Astrocyte (in vitro differentiated cells and primary cell): ENCODE measurements around the gene AVL9. TPM values are rescaled to one million over a fixed set of nuclear protein-coding genes. Genes with fewer than 3 reads are reported as not detected.
"Not testable (repeated sequence)": the region's sequence is repeated elsewhere in the genome, so short reads cannot be mapped to it uniquely, and the experiment has no call there.

Source experiments
- DNase-seq: peaks from one replicate; pipeline ENCODE4 v3.0.0-alpha.2; 2010; ENCODE audit warnings: low read depth
- FAIRE-seq: peaks from 2 replicates; lab custom pipeline; 2011; peaks lifted over from hg19 to GRCh38; lab: Jason Lieb, UNC
- H2AFZ ChIP-seq: 2 replicates; pipeline ENCODE4 v1.6.0; 2012; ENCODE audit warnings: low read depth, low read length, inconsistent platforms
- H3K27ac ChIP-seq: 2 replicates; pipeline ENCODE4 v1.5.1; 2011; ENCODE audit warnings: low read depth, low read length, inconsistent platforms
- H3K27me3 ChIP-seq: 2 replicates; pipeline ENCODE4 v1.6.0; 2011; ENCODE audit warnings: low read length, inconsistent platforms; ENCODE audit not compliant: insufficient read depth
- H3K36me3 ChIP-seq: 2 replicates; pipeline ENCODE4 v1.5.1; 2011; ENCODE audit warnings: low read length, inconsistent platforms; ENCODE audit not compliant: insufficient read depth
- H3K4me1 ChIP-seq: 2 replicates; pipeline ENCODE4 v1.5.1; 2011; ENCODE audit warnings: low read length, inconsistent platforms; ENCODE audit not compliant: insufficient read depth
- H3K4me2 ChIP-seq: 2 replicates; pipeline ENCODE4 v1.6.0; 2012; ENCODE audit warnings: low read length, inconsistent platforms
- H3K4me3 ChIP-seq: 2 replicates; pipeline ENCODE4 v1.5.1; 2011; ENCODE audit warnings: low read depth, mild to moderate bottlenecking, low read length, inconsistent platforms; ENCODE audit not compliant: insufficient read depth
- H3K79me2 ChIP-seq: 2 replicates; pipeline ENCODE4 v1.6.0; 2012; ENCODE audit warnings: mild to moderate bottlenecking, low read length, inconsistent platforms; ENCODE audit not compliant: insufficient read depth
- H3K9ac ChIP-seq: 2 replicates; pipeline ENCODE4 v1.6.0; 2012; ENCODE audit warnings: mild to moderate bottlenecking, low read length, inconsistent platforms
- H3K9me3 ChIP-seq: 2 replicates; pipeline ENCODE4 v1.5.1; 2012; ENCODE audit warnings: low read depth, mild to moderate bottlenecking, low read length, inconsistent platforms; ENCODE audit not compliant: insufficient read depth
- H4K20me1 ChIP-seq: 2 replicates; pipeline ENCODE4 v1.6.0; 2012; ENCODE audit warnings: low read length, inconsistent platforms; ENCODE audit not compliant: insufficient read depth
- H3K27ac Mint-ChIP-seq: one replicate; pipeline ENCODE4 v1.8.0; 2021; ENCODE audit warnings: mild to moderate bottlenecking, mixed read lengths; ENCODE audit not compliant: unreplicated experiment
- H3K27me3 Mint-ChIP-seq: one replicate; pipeline ENCODE4 v1.8.0; 2021; ENCODE audit warnings: low read depth, mixed read lengths; ENCODE audit not compliant: unreplicated experiment
- H3K36me3 Mint-ChIP-seq: one replicate; pipeline ENCODE4 v1.8.0; 2021; ENCODE audit warnings: low read depth, mixed read lengths; ENCODE audit not compliant: unreplicated experiment
- H3K4me1 Mint-ChIP-seq: one replicate; pipeline ENCODE4 v1.8.0; 2021; ENCODE audit warnings: low read depth, mixed read lengths; ENCODE audit not compliant: unreplicated experiment
- H3K4me3 Mint-ChIP-seq: one replicate; pipeline ENCODE4 v1.8.0; 2021; ENCODE audit warnings: mild to moderate bottlenecking, moderate library complexity, mixed read lengths; ENCODE audit not compliant: unreplicated experiment
- H3K9me3 Mint-ChIP-seq: one replicate; pipeline ENCODE4 v1.8.0; 2021; ENCODE audit warnings: mild to moderate bottlenecking, mixed read lengths; ENCODE audit not compliant: unreplicated experiment
- EZH2 ChIP-seq: IDR thresholded peaks from 2 replicates; pipeline ENCODE4 v1.6.1; 2012; ENCODE audit warnings: mild to moderate bottlenecking, low read length, inconsistent platforms; ENCODE audit not compliant: insufficient read depth
- total RNA-seq: library from RNA; stranded (reverse); gene quantifications from 2 replicates; pipeline ENCODE4 v1.2.1, GENCODE V29; 2021
- TF ChIP-seq, protein P1 (sequence below): IDR thresholded peaks from 2 replicates; pipeline ENCODE4 v1.5.1; 2011; ENCODE audit warnings: low read depth, mild to moderate bottlenecking, inconsistent platforms, low read length, moderate library complexity; ENCODE audit not compliant: insufficient read depth

The AVL9 gene
- total RNA-seq, 1 donor from 2014 or later, result 28.2 TPM

DNA sequence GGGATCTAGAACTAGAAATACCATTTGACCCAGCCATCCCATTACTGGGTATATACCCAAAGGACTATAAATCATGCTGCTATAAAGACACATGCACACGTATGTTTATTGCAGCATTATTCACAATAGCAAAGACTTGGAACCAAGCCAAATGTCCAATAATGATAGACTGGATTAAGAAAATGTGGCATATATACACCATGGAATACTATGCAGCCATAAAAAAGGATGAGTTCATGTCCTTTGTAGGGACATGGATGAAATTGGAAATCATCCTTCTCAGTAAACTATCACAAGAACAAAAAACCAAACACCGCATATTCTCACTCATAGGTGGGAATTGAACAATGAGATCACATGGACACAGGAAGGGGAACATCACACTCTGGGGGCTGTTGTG, 25.3 kb upstream of the AVL9 start:
- not testable (repeated sequence) for H3K27me3 Mint-ChIP-seq, FAIRE-seq, H3K36me3 Mint-ChIP-seq

DNA sequence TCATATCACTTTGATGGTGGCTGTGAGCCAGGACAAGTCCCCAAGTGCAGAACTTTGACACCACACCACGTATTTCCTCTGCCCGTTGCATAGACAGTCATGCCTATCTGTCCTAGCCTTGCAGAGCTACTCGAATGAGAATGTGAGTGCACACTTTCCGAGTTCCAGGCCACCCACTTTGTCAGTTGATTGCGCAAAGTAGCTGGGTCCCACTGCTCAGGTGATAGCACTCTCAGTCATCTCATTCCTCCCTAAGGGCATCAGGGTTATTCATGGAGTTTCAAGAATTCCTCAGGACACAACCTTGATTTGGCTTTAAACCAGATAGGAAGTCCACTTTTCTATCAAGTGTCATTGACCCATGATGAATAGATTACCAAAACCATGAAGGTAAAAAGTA, 24.4 kb upstream of the AVL9 start:
- Histone ChIP-seq H3K27ac (no peak overlapping the region), H3K79me2 (no peaks in the 10 kb centered on the region), H3K27me3 (no peaks in the 10 kb centered on the region), H3K9ac (no peak overlapping the region), H3K4me1 (no peaks in the 10 kb centered on the region), H4K20me1 (no peaks in the 10 kb centered on the region), H3K4me3 (no peak overlapping the region), H3K4me2 (no peak overlapping the region), H3K36me3 (no peaks in the 10 kb centered on the region), H2AFZ (no peak overlapping the region), H3K9me3 (no peaks in the 10 kb centered on the region)
- TF ChIP-seq, protein P1, sequence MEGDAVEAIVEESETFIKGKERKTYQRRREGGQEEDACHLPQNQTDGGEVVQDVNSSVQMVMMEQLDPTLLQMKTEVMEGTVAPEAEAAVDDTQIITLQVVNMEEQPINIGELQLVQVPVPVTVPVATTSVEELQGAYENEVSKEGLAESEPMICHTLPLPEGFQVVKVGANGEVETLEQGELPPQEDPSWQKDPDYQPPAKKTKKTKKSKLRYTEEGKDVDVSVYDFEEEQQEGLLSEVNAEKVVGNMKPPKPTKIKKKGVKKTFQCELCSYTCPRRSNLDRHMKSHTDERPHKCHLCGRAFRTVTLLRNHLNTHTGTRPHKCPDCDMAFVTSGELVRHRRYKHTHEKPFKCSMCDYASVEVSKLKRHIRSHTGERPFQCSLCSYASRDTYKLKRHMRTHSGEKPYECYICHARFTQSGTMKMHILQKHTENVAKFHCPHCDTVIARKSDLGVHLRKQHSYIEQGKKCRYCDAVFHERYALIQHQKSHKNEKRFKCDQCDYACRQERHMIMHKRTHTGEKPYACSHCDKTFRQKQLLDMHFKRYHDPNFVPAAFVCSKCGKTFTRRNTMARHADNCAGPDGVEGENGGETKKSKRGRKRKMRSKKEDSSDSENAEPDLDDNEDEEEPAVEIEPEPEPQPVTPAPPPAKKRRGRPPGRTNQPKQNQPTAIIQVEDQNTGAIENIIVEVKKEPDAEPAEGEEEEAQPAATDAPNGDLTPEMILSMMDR, result no peak
- no peak for TF ChIP-seq EZH2
- FAIRE-seq (no peak), DNase-seq (no peak)
- Mint-ChIP-seq H3K4me1 (peaks cover 9% of the 10 kb centered on the region), H3K36me3 (no peaks in the 10 kb centered on the region), H3K27me3 (no peaks in the 10 kb centered on the region), H3K9me3 (no peaks in the 10 kb centered on the region), H3K4me3 (no peak overlapping the region), H3K27ac (no peak overlapping the region)

More for the DNA sequence above, 25.3 kb upstream of the AVL9 start:
- not testable (repeated sequence) for H3K4me3 Mint-ChIP-seq, H3K4me1 ChIP-seq, H3K27me3 ChIP-seq, H4K20me1 ChIP-seq, H3K27ac Mint-ChIP-seq, H3K9me3 Mint-ChIP-seq, H3K36me3 ChIP-seq, H3K4me3 ChIP-seq, H3K9me3 ChIP-seq, H3K79me2 ChIP-seq, H3K4me1 Mint-ChIP-seq, H2AFZ ChIP-seq, H3K9ac ChIP-seq, DNase-seq, H3K27ac ChIP-seq, H3K4me2 ChIP-seq

DNA sequence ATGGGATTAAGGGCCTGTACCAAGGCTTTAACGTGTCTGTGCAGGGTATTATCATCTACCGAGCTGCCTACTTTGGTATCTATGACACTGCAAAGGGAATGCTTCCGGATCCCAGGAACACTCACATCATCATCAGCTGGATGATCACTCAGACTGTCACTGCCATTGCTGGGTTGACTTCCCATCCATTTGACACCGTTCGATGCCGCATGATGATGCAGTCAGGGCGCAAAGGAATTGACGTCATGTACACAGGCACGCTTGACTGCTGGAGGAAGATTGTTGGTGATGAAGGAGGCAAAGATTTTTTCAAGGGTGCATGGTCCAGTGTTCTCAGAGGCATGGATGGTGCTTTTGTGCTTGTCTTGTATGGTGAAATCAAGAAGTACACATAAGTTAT, 23.3 kb upstream of the AVL9 start:
- H3K36me3 ChIP-seq, result no peaks in the 10 kb centered on the region
- no peak overlapping the region for H2AFZ ChIP-seq
- Mint-ChIP-seq H3K36me3 (no peaks in the 10 kb centered on the region), H3K9me3 (no peaks in the 10 kb centered on the region), H3K4me3 (no peak overlapping the region), H3K4me1 (peaks cover 10% of the 10 kb centered on the region), H3K27ac (no peak overlapping the region), H3K27me3 (no peaks in the 10 kb centered on the region)
- H4K20me1 ChIP-seq, result no peaks in the 10 kb centered on the region
- no peak overlapping the region for H3K4me2 ChIP-seq
- H3K9ac ChIP-seq, result no peak overlapping the region
- no peaks in the 10 kb centered on the region for H3K9me3 ChIP-seq
- H3K27ac ChIP-seq, result no peak overlapping the region
- H3K27me3 ChIP-seq, result no peaks in the 10 kb centered on the region
- no peak overlapping the region for H3K4me3 ChIP-seq
- DNase-seq (no peak), FAIRE-seq (no peak)
- no peaks in the 10 kb centered on the region for H3K79me2 ChIP-seq
- TF ChIP-seq, protein P1, result no peak
- TF ChIP-seq EZH2, result no peak
- no peaks in the 10 kb centered on the region for H3K4me1 ChIP-seq
